NT2/D1 (cell line): ENCODE results near the gene WFDC10B.
"Not testable (repeated sequence)": the region's sequence is repeated elsewhere in the genome, so short reads cannot be mapped to it uniquely, and the experiment has no call there.

Source experiments
- DNase-seq: peaks from one replicate; pipeline ENCODE4 v3.0.0-alpha.2; 2011; ENCODE audit warnings: low read depth, low spot score
- H3K27me3 ChIP-seq: 2 replicates; pipeline ENCODE4 v1.6.0; 2011; ENCODE audit warnings: mild to moderate bottlenecking; ENCODE audit not compliant: insufficient read length, insufficient read depth
- H3K36me3 ChIP-seq: 2 replicates; pipeline ENCODE4 v1.6.1; 2011; ENCODE audit warnings: mild to moderate bottlenecking, low read length, mixed read lengths; ENCODE audit not compliant: insufficient read depth, insufficient read length
- H3K4me1 ChIP-seq: 2 replicates; pipeline ENCODE4 v1.5.1; 2011; ENCODE audit not compliant: insufficient read depth, insufficient read length
- H3K4me3 ChIP-seq: 2 replicates; pipeline ENCODE4 v1.5.1; 2011; ENCODE audit warnings: low read depth; ENCODE audit not compliant: insufficient read length
- H3K9ac ChIP-seq: 2 replicates; pipeline ENCODE4 v1.6.0; 2011; ENCODE audit warnings: low read depth; ENCODE audit not compliant: insufficient read length
- H3K9me3 ChIP-seq: 2 replicates; pipeline ENCODE4 v1.5.1; 2011; ENCODE audit warnings: mild to moderate bottlenecking, low read length; ENCODE audit not compliant: insufficient read depth
- SUZ12 ChIP-seq: IDR thresholded peaks from 2 replicates; pipeline ENCODE4 v1.6.1; 2011; ENCODE audit not compliant: insufficient read length, insufficient read depth; ENCODE audit errors: extremely low read depth
- YY1 ChIP-seq: IDR thresholded peaks from 2 replicates; pipeline ENCODE4 v1.6.1; 2011; ENCODE audit not compliant: insufficient read length, insufficient read depth
- ZNF274 ChIP-seq: IDR thresholded peaks from 2 replicates; pipeline ENCODE4 v1.6.1; 2011; ENCODE audit warnings: mild to moderate bottlenecking, low read depth, low read length

Gene WFDC10B

GRCh38 chr20:45647441-45648050 is 57.3 kb downstream of the WFDC10B start:
- Histone ChIP-seq H3K27me3 (no peaks in the 10 kb centered on the region), H3K4me1 (no peaks in the 10 kb centered on the region), H3K4me3 (no peak overlapping the region), H3K9ac (no peak overlapping the region), H3K9me3 (peaks cover 33% of the 10 kb centered on the region), H3K36me3 (no peaks in the 10 kb centered on the region)
- TF ChIP-seq ZNF274 (no peak), SUZ12 (no peak), YY1 (no peak)
- DNase-seq, result no peak

DNA sequence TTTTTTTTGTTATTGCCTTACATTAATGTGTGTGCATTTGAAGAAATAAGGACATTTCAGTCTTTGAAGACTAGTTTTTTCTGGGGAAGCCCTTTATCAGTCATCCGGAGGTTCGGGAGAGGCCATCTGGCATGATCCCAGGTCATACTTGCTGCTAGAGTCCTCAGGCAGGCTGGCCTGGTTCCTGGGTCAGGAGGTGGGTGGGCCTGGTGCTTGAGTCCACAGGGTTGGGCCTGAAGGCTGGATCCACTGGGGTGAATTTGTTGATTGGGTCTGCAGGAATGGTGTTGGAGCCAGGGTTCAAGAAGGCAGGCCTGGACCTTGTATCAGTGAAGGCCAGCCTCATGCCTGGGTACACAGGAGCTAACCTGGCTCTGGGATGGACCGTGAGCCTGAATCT is 57.9 kb downstream of the WFDC10B start:
- Histone ChIP-seq H3K36me3 (no peaks in the 10 kb centered on the region), H3K9me3 (peaks cover 32% of the 10 kb centered on the region), H3K4me1 (no peaks in the 10 kb centered on the region), H3K4me3 (no peak overlapping the region), H3K9ac (no peak overlapping the region), H3K27me3 (no peaks in the 10 kb centered on the region)
- TF ChIP-seq YY1, result no peak
- no peak for TF ChIP-seq SUZ12
- no peak for TF ChIP-seq ZNF274
- no peak for DNase-seq

DNA sequence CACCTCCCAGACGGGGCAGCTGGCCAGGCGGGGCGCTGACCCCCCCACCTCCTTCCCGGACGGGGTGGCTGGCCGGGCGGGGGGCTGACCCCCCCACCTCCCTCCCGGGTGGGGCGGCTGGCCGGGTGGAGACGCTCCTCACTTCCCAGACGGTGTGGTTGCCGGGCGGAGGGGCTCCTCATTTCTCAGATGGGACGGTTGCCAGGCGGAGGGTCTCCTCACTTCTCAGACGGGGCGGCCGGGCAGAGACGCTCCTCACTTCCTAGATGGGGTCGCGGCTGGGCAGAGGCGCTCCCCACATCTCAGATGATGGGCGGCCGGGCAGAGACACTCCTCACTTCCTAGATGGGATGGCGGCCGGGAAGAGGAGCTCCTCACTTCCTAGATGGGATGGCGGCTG is 59.0 kb downstream of the WFDC10B start:
- peaks cover 22% of the 10 kb centered on the region for H3K9me3 ChIP-seq
- H3K9ac ChIP-seq, DNase-seq, H3K36me3 ChIP-seq, H3K4me1 ChIP-seq, H3K27me3 ChIP-seq, H3K4me3 ChIP-seq: not testable (repeated sequence)

DNA sequence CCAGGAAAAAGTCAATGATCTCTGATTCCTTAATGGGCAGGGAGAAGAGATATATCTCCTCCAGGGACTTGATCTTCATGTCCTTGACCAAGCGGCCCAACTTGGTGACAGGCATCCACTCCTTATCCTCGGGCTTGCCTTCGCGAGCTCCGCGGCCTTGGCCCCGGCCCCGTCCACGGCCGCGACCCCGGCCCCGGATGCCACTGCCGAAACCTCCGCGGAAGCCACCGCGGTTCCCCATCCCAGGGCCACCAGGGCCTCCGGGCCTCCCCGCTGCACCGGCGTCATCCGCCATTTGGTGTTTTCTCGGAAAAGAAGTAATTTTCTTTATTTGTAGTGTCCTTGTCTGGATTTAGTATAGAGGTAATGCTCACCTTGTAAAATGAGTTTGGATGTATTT is 63.7 kb downstream of the WFDC10B start:
- not testable (repeated sequence) for H3K4me1 ChIP-seq, DNase-seq, H3K27me3 ChIP-seq, H3K4me3 ChIP-seq, H3K9me3 ChIP-seq, H3K36me3 ChIP-seq, H3K9ac ChIP-seq

DNA sequence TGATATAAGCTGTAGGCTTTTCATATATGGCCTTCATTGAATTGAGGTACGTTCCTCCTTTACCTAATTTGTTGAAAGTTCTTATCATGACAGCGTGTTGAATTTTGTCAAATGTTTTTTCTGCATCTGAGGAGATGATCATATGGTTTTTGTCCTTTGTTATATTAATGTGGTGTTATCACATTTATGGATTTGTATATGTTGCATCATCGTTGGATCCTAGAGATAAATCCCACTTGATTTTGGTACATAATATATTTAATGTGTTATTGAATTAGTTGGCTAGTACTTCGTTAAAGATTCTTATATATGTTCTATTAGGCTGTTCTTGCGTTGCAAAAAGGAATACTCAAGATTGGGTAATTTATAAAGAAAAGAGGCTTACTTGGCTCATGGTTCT is 65.1 kb downstream of the WFDC10B start:
- Histone ChIP-seq H3K9me3 (no peaks in the 10 kb centered on the region; the same call in none of the 2 replicates), H3K36me3 (no peaks in the 10 kb centered on the region), H3K4me1 (no peaks in the 10 kb centered on the region), H3K4me3 (no peak overlapping the region), H3K27me3 (no peaks in the 10 kb centered on the region), H3K9ac (no peak overlapping the region)
- TF ChIP-seq SUZ12 (no peak), YY1 (no peak), ZNF274 (no peak)
- no peak for DNase-seq

GRCh38 chr20:45636513-45636912 is 68.3 kb downstream of the WFDC10B start:
- TF ChIP-seq SUZ12 (no peak), YY1 (no peak), ZNF274 (no peak)
- Histone ChIP-seq H3K36me3 (no peaks in the 10 kb centered on the region), H3K4me1 (no peaks in the 10 kb centered on the region), H3K4me3 (no peak overlapping the region), H3K27me3 (no peaks in the 10 kb centered on the region), H3K9ac (no peak overlapping the region), H3K9me3 (no peaks in the 10 kb centered on the region; the same call in 1 of the 2 replicates)
- no peak for DNase-seq
